SK-N-SH (cell line): ENCODE measurements around the gene TUBGCP6. TPM values are rescaled to one million over a fixed set of nuclear protein-coding genes. Genes with fewer than 3 reads are reported as not detected.

Experiments used
- CTCF ChIA-PET: fragments of 300-600, 350-600 bp; formaldehyde crosslinking; extraction: SDS; loops from one replicate; lab custom pipeline; 2021; lab: Yijun Ruan, JAX
- POLR2A ChIA-PET: fragments of 350-600 bp; sonication (Branson Sonifier 250); formaldehyde crosslinking; extraction: SDS; loops from one replicate; lab custom pipeline; 2020; ENCODE audit warnings: antibody characterized with exemption, inconsistent platforms; lab: Yijun Ruan, JAX
- DNase-seq: peaks from one replicate; pipeline ENCODE4 v3.0.0; 2012
- H2AFZ ChIP-seq: fragments of 200-600 bp; sonication (generic); 2 replicates; pipeline ENCODE4 v1.8.1; 2016; ENCODE audit warnings: antibody characterized with exemption, mild to moderate bottlenecking, low read depth
- H3F3A ChIP-seq: fragments of 200-600 bp; sonication (generic); replicated peaks from 2 replicates; pipeline ENCODE3; 2016; ENCODE audit warnings: antibody characterized with exemption, mild to moderate bottlenecking; ENCODE audit not compliant: insufficient read depth
- H3K27ac ChIP-seq, 2 experiments: fragments of 200-500 bp in 1 of 2; fragments of 200-600 bp in 1 of 2; sonication (Bioruptor generic) in 1 of 2; sonication (generic), shearing (Covaris generic) in 1 of 2; 2 replicates each; pipeline versions ENCODE4 v1.5.1 to v1.6.1; 2014 to 2016; ENCODE audit warnings: low read depth in 2 of 2, inconsistent platforms in 1 of 2, low read length in 1 of 2, mild to moderate bottlenecking in 1 of 2, mixed read lengths in 1 of 2
- H3K27me3 ChIP-seq: fragments of 200-600 bp; sonication (generic), shearing (Covaris generic); 2 replicates; pipeline ENCODE4 v1.6.1; 2016; ENCODE audit warnings: mixed run types; ENCODE audit not compliant: insufficient read depth
- H3K36me3 ChIP-seq, 2 experiments: fragments of 200-500 bp in 1 of 2; fragments of 200-600 bp in 1 of 2; sonication (Bioruptor generic) in 1 of 2; sonication (generic) in 1 of 2; replicated peaks in 1 of 2; 2 replicates each; pipeline versions ENCODE3 to v1.5.1; 2014 to 2016; ENCODE audit warnings: low read length in 1 of 2, mild to moderate bottlenecking in 1 of 2; ENCODE audit not compliant: insufficient read depth in 2 of 2, control insufficient read depth in 1 of 2
- H3K4me1 ChIP-seq, 2 experiments: fragments of 200-500 bp in 1 of 2; fragments of 200-600 bp in 1 of 2; sonication (Bioruptor generic) in 1 of 2; sonication (generic), shearing (Covaris generic) in 1 of 2; 2 replicates each; pipeline versions ENCODE4 v1.5.1 to v1.6.1; 2014 to 2016; ENCODE audit warnings: low read depth in 1 of 2, low read length in 1 of 2, mixed run types in 1 of 2; ENCODE audit not compliant: insufficient read depth in 2 of 2, control insufficient read depth in 1 of 2
- H3K4me2 ChIP-seq: fragments of 200-600 bp; sonication (generic), shearing (Covaris generic); 2 replicates; pipeline ENCODE4 v1.6.1; 2017; ENCODE audit warnings: mixed run types
- H3K4me3 ChIP-seq, 2 experiments: fragments of 200-500 bp in 1 of 2; fragments of 200-600 bp in 1 of 2; sonication (Bioruptor generic) in 1 of 2; sonication (generic), shearing (Covaris generic) in 1 of 2; 2 replicates each; pipeline versions ENCODE4 v1.5.1 to v1.8.1; 2014 to 2016; ENCODE audit warnings: low read depth in 2 of 2, inconsistent platforms in 1 of 2, low read length in 1 of 2, mild to moderate bottlenecking in 1 of 2, mixed read lengths in 1 of 2, moderate library complexity in 1 of 2
- H3K79me2 ChIP-seq: fragments of 200-600 bp; sonication (generic); 2 replicates; pipeline ENCODE4 v1.8.1; 2017; ENCODE audit warnings: mild to moderate bottlenecking; ENCODE audit not compliant: insufficient read depth
- H3K9ac ChIP-seq: fragments of 200-600 bp; sonication (generic); 2 replicates; pipeline ENCODE4 v1.6.1; 2017; ENCODE audit warnings: mixed run types
- H3K9me2 ChIP-seq: fragments of 200-600 bp; sonication (generic); 2 replicates; pipeline ENCODE4 v1.6.1; 2017; ENCODE audit warnings: mixed run types
- H3K9me3 ChIP-seq: fragments of 200-600 bp; sonication (generic); 2 replicates; pipeline ENCODE4 v1.6.1; 2017; ENCODE audit warnings: mixed run types, mild to moderate bottlenecking, moderate library complexity
- H4K20me1 ChIP-seq: fragments of 200-600 bp; sonication (generic); 2 replicates; pipeline ENCODE4 v1.6.1; 2017; ENCODE audit warnings: mild to moderate bottlenecking, mixed run types; ENCODE audit not compliant: insufficient read depth
- EP300 ChIP-seq, 2 experiments: IDR thresholded peaks; 2 replicates each; pipeline versions ENCODE4 v1.4.0 to v1.6.1; 2012; ENCODE audit warnings: borderline replicate concordance in 1 of 2, low read depth in 1 of 2, low read length in 1 of 2
- EZH2phosphoT487 ChIP-seq: fragments of 200-600 bp; sonication (generic); IDR thresholded peaks from 2 replicates; pipeline ENCODE4 v1.6.1; 2017; ENCODE audit warnings: low read depth, mixed run types, mild to moderate bottlenecking, antibody characterized with exemption, moderate library complexity, borderline replicate concordance
- FOSL2 ChIP-seq: IDR thresholded peaks from 2 replicates; pipeline ENCODE4 v1.4.0; 2012; ENCODE audit warnings: low read depth, mild to moderate bottlenecking, moderate library complexity, borderline replicate concordance
- FOXM1 ChIP-seq: IDR thresholded peaks from 2 replicates; pipeline ENCODE4 v1.4.0; 2012; ENCODE audit warnings: low read depth, mild to moderate bottlenecking
- GATA2 ChIP-seq: sonication (generic); formaldehyde crosslinking; IDR thresholded peaks from 2 replicates; pipeline ENCODE4 v1.5.0; 2020; ENCODE audit warnings: mild to moderate bottlenecking, missing genetic modification reagents
- JUND ChIP-seq: IDR thresholded peaks from 2 replicates; pipeline ENCODE4 v1.4.0; 2012
- MXI1 ChIP-seq: IDR thresholded peaks from 2 replicates; pipeline ENCODE4 v1.6.1; 2012; ENCODE audit warnings: mild to moderate bottlenecking, low read depth, low read length, improper control_type of control experiment
- NRF1 ChIP-seq: IDR thresholded peaks from 2 replicates; pipeline ENCODE4 v1.6.1; 2012; ENCODE audit warnings: low read depth, mild to moderate bottlenecking, low read length
- POLR2AphosphoS5 ChIP-seq: IDR thresholded peaks from 2 replicates; pipeline ENCODE4 v1.6.1; 2012; ENCODE audit warnings: low read depth, low read length
- RCOR1 ChIP-seq: fragments of 150-350 bp; IDR thresholded peaks from 2 replicates; pipeline ENCODE4 v1.6.1; 2017; ENCODE audit warnings: antibody characterized with exemption, low read length
- RFX5 ChIP-seq: IDR thresholded peaks from 2 replicates; pipeline ENCODE4 v1.6.1; 2012; ENCODE audit warnings: mild to moderate bottlenecking, improper control_type of control experiment, low read length
- RXRA ChIP-seq: IDR thresholded peaks from 2 replicates; pipeline ENCODE4 v1.4.0; 2012; ENCODE audit warnings: low read depth, mild to moderate bottlenecking, borderline replicate concordance
- SIN3A ChIP-seq: IDR thresholded peaks from 2 replicates; pipeline ENCODE4 v1.6.1; 2012; ENCODE audit warnings: low read depth, mild to moderate bottlenecking, low read length, moderate library complexity, borderline replicate concordance
- SMC3 ChIP-seq: IDR thresholded peaks from 2 replicates; pipeline ENCODE4 v1.6.1; 2012; ENCODE audit warnings: low read depth, low read length, improper control_type of control experiment
- TCF12 ChIP-seq: IDR thresholded peaks from 2 replicates; pipeline ENCODE4 v1.4.0; 2012
- TEAD4 ChIP-seq: IDR thresholded peaks from 2 replicates; pipeline ENCODE4 v1.4.0; 2012; ENCODE audit warnings: mild to moderate bottlenecking, borderline replicate concordance; ENCODE audit not compliant: insufficient read depth
- WGBS: methylation state at CpG from one replicate; pipeline ENCODE4 v1.1.6; 2017; ENCODE audit warnings: low lambda C conversion rate; 5-methylcytosine and 5-hydroxymethylcytosine counted together
- polyA plus RNA-seq, 3 experiments: library from polyadenylated mRNA; depleted of rRNA; stranded (reverse); fragments of >200 nt; gene quantifications; 2 replicates each; pipeline ENCODE4 v1.2.3, GENCODE V29; 2012
- TF ChIP-seq, protein P1 (sequence below): fragments of 150-350 bp; IDR thresholded peaks from 2 replicates; pipeline ENCODE4 v1.6.1; 2017; ENCODE audit warnings: antibody characterized with exemption, low read length, low read depth, borderline replicate concordance
- TF ChIP-seq, protein P2 (sequence below): fragments of 150-350 bp; IDR thresholded peaks from 2 replicates; pipeline ENCODE4 v1.6.1; 2016; ENCODE audit warnings: mild to moderate bottlenecking, low read depth, low read length
- TF ChIP-seq, protein P3 (sequence below): IDR thresholded peaks from 2 replicates; pipeline ENCODE4 v1.4.0; 2012; ENCODE audit warnings: low read depth
- TF ChIP-seq, protein P4 (sequence below): IDR thresholded peaks from 2 replicates; pipeline ENCODE4 v1.4.0; 2012; ENCODE audit warnings: low read depth, borderline replicate concordance

Gene TUBGCP6
- polyA plus RNA-seq, 1 of the 3 experiments (the other 2 are of a cell fraction): 40.4 TPM

DNA sequence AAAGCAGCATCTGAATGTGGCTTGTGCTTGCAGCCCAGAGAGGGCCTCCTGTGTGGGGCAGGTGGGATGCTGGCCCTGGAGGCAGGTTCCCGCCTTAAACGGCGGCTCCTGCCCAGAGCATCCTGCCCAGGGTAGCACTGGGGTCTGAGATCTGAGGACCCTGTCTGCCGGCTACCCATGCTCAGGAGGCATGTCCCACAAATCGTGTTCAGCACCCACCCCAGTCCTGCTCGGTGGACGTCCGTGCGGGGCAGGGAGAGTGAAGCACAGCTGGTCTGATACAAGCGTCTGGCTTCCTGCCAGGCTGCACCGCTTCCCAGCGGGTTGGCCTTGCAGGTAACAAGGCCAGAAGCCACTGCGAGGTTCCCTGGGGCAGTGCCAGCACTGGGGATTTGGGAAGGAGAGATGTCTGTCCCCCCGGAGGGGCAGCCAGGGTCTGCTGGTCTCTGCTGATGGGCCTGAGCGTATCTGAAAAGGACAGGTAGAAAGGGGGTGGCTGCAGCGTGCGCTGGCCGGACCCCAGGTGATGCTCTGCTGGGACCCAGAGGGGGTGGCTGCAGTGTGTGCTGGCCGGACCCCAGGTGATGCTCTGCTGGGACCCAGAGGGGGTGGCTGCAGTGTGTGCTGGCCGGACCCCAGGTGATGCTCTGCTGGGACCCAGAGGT, 55.5 kb downstream of the TUBGCP6 start (continued):
- TF ChIP-seq EZH2phosphoT487: no peak

DNA sequence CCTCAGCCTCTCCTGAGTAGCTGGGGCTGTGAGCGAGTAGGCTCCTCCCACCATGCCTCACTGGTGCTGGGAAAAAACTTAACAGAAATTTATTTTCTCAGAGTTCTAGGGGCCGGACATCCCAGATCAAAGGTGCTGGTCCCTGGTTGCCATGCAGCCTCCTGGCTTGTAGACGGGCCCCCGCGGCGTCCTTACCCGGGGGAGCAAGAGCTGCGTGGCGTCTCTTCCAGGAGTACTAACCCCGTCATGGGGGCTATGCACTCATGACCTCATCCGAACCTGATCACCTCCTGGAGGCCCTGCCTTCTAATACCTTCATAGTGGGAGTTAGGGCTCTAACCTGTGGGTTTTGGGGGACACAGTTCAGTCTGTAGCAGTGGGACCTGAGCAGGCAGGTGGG, 56.5 kb downstream of the TUBGCP6 start:
- H2AFZ ChIP-seq: no peak overlapping the region
- TF ChIP-seq, protein P1, sequence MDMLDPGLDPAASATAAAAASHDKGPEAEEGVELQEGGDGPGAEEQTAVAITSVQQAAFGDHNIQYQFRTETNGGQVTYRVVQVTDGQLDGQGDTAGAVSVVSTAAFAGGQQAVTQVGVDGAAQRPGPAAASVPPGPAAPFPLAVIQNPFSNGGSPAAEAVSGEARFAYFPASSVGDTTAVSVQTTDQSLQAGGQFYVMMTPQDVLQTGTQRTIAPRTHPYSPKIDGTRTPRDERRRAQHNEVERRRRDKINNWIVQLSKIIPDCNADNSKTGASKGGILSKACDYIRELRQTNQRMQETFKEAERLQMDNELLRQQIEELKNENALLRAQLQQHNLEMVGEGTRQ: no peak
- TF ChIP-seq, protein P2, sequence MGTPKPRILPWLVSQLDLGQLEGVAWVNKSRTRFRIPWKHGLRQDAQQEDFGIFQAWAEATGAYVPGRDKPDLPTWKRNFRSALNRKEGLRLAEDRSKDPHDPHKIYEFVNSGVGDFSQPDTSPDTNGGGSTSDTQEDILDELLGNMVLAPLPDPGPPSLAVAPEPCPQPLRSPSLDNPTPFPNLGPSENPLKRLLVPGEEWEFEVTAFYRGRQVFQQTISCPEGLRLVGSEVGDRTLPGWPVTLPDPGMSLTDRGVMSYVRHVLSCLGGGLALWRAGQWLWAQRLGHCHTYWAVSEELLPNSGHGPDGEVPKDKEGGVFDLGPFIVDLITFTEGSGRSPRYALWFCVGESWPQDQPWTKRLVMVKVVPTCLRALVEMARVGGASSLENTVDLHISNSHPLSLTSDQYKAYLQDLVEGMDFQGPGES: no peak
- TF ChIP-seq TEAD4 (no peak), NRF1 (no peak), RCOR1 (no peak), GATA2 (CRISPR knock-in tag) (no peak), RXRA (no peak), POLR2AphosphoS5 (no peak), SMC3 (no peak), FOSL2 (no peak), FOXM1 (no peak), EP300 (IDR thresholded peaks at IDR 0.05; ENCODE audit: borderline replicate concordance in 1 of 2, low read depth in 1 of 2, low read length in 1 of 2) (no peak), RFX5 (no peak), JUND (no peak), SIN3A (no peak), TCF12 (no peak), MXI1 (no peak)
- TF ChIP-seq, protein P3, sequence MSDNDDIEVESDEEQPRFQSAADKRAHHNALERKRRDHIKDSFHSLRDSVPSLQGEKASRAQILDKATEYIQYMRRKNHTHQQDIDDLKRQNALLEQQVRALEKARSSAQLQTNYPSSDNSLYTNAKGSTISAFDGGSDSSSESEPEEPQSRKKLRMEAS: no peak
- TF ChIP-seq, protein P4, sequence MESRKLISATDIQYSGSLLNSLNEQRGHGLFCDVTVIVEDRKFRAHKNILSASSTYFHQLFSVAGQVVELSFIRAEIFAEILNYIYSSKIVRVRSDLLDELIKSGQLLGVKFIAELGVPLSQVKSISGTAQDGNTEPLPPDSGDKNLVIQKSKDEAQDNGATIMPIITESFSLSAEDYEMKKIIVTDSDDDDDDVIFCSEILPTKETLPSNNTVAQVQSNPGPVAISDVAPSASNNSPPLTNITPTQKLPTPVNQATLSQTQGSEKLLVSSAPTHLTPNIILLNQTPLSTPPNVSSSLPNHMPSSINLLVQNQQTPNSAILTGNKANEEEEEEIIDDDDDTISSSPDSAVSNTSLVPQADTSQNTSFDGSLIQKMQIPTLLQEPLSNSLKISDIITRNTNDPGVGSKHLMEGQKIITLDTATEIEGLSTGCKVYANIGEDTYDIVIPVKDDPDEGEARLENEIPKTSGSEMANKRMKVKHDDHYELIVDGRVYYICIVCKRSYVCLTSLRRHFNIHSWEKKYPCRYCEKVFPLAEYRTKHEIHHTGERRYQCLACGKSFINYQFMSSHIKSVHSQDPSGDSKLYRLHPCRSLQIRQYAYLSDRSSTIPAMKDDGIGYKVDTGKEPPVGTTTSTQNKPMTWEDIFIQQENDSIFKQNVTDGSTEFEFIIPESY: no peak
- no peak overlapping the region; a peak in 1 of 4 replicates for H3K27ac ChIP-seq
- DNase-seq: no peak
- WGBS: 98% methylated on average over 10 of the region's 11 CpGs
- H3K9me2 ChIP-seq: no peaks in the 10 kb centered on the region
- H3K4me2 ChIP-seq: no peak overlapping the region
- H3F3A ChIP-seq: no peaks in the 10 kb centered on the region
- H3K9me3 ChIP-seq: no peaks in the 10 kb centered on the region
- H3K9ac ChIP-seq: no peak overlapping the region
- H4K20me1 ChIP-seq: 0 out of 2 replicates have a peak, but pooled peaks cover 23% of the 10 kb centered on the region
- H3K79me2 ChIP-seq: peaks cover 67% of the 10 kb centered on the region
- ChIA-PET CTCF (no interaction called here), POLR2A (no interaction called here)
- peaks cover 4 to 56% of the 10 kb centered on the region in 2 experiments; a peak in 2 of 4 replicates for H3K4me1 ChIP-seq
- H3K36me3 ChIP-seq: peaks cover 0 to 12% of the 10 kb centered on the region in 2 experiments
- no peak overlapping the region for H3K4me3 ChIP-seq
- no peaks in the 10 kb centered on the region for H3K27me3 ChIP-seq
